Umbilical cord (tissue), 2 donors: ENCODE data around the gene ACP3. TPM values are rescaled to one million over a fixed set of nuclear protein-coding genes. Genes with fewer than 3 reads are reported as not detected.

ENCODE experiments used
- DNase-seq: peaks from one replicate; pipeline ENCODE4 v3.0.0-alpha.2; 2015; ENCODE audit warnings: low spot score
- total RNA-seq: library from RNA; depleted of rRNA; stranded (reverse); fragments of >200 nt; gene quantifications from one replicate; pipeline ENCODE4 v1.2.3, GENCODE V29; 2014; ENCODE audit warnings: low replicate concordance; ENCODE audit not compliant: insufficient read depth

ACP3 gene
- total RNA-seq, 1 donor from 2014 or later = 8.4 TPM

GRCh38 chr3:132315851-132316250 is 1.4 kb upstream of the ACP3 start:
- no peak for DNase-seq

GRCh38 chr3:132318451-132318850 is 1.2 kb downstream of the ACP3 start:
- peak; percentile 22 for DNase-seq

GRCh38 chr3:132321304-132321703 is 4.1 kb downstream of the ACP3 start:
- DNase-seq = no peak

- DNase-seq = no peak
These were observed 7.9 kb downstream of the ACP3 start for GRCh38 chr3:132325103-132325606.

GRCh38 chr3:132325634-132326033 is 8.4 kb downstream of the ACP3 start:
- DNase-seq = no peak

- DNase-seq = no peak
These were observed 9.0 kb downstream of the ACP3 start for GRCh38 chr3:132326251-132326650.

- DNase-seq = no peak
These were observed 14.9 kb downstream of the ACP3 start for GRCh38 chr3:132332082-132332481.

GRCh38 chr3:132332508-132332907 is 15.3 kb downstream of the ACP3 start:
- DNase-seq = no peak

- DNase-seq = no peak
These were observed 24.5 kb downstream of the ACP3 start for GRCh38 chr3:132341746-132342145.

GRCh38 chr3:132342183-132342582 is 25.0 kb downstream of the ACP3 start:
- DNase-seq = peak; percentile 36

- DNase-seq = no peak
These were observed 25.4 kb downstream of the ACP3 start for GRCh38 chr3:132342610-132343009.

GRCh38 chr3:132343018-132343612 is 25.9 kb downstream of the ACP3 start:
- DNase-seq = peak; percentile 74

GRCh38 chr3:132344666-132345280 is 27.6 kb downstream of the ACP3 start:
- DNase-seq = no peak

GRCh38 chr3:132346841-132347736 is 29.9 kb downstream of the ACP3 start:
- peak; percentile 8 for DNase-seq

GRCh38 chr3:132347811-132348210 is 30.6 kb downstream of the ACP3 start:
- no peak for DNase-seq

GRCh38 chr3:132348531-132348930 is 31.3 kb downstream of the ACP3 start:
- no peak for DNase-seq

GRCh38 chr3:132350814-132351213 is 33.6 kb downstream of the ACP3 start:
- DNase-seq = no peak

- no peak for DNase-seq
These were observed 34.1 kb downstream of the ACP3 start for GRCh38 chr3:132351222-132351806.

- DNase-seq = peak; percentile 52
These were observed 35.4 kb downstream of the ACP3 start for GRCh38 chr3:132352556-132353143.

- no peak for DNase-seq
These were observed 37.9 kb downstream of the ACP3 start for GRCh38 chr3:132354916-132355702.

- DNase-seq = no peak
These were observed 39.4 kb downstream of the ACP3 start for GRCh38 chr3:132356568-132356967.
